Stomach (tissue), 4 donors: ENCODE measurements around the gene RAB1B.

ENCODE experiments used
- EP300 ChIP-seq: sonication (generic); formaldehyde crosslinking; IDR thresholded peaks from one replicate; pipeline ENCODE4 v1.6.1; 2017; ENCODE audit warnings: antibody characterized with exemption
- POLR2A ChIP-seq, 4 donors: fragments of 450-650 bp; IDR thresholded peaks; one replicate each; pipeline ENCODE4 v1.6.1; 2016; ENCODE audit warnings: antibody characterized with exemption in 4 of 4, control low read depth in 2 of 4, mild to moderate bottlenecking in 1 of 4, moderate library complexity in 1 of 4
- POLR2AphosphoS5 ChIP-seq, 3 donors: sonication (generic); formaldehyde crosslinking; IDR thresholded peaks; one replicate each; pipeline ENCODE4 v1.6.1; 2016; ENCODE audit warnings: antibody characterized with exemption in 3 of 3
- TF ChIP-seq, protein P1 (sequence below), 7 experiments: fragments of 450-650 bp in 4 of 7; fragments of 200-600 bp in 3 of 7; sonication (generic) in 3 of 7; IDR thresholded peaks; one replicate each; pipeline ENCODE4 v1.5.1; 2016 to 2019; ENCODE audit warnings: antibody characterized with exemption in 7 of 7, control low read depth in 2 of 7, mild to moderate bottlenecking in 1 of 7

DNA sequence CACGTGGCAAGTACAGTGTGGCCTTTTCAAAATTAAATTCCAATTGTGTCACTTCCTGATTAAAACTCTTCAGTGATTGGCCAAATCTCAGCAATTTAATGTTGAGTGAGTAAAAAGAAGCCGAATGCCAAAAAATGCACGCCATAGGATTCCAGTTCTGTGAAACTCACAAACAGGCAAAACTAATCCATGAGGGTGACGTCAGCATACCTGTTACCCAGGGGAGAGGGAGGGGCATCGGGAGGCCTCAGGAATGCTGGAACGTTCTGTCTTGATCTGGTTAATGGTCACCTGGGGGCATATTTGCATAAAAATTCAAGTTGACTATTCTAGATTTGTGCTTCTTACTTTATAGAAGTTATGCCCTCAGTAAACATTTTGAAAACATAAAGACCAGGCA lies 39.9 kb upstream of the RAB1B start:
- TF ChIP-seq, protein P1, sequence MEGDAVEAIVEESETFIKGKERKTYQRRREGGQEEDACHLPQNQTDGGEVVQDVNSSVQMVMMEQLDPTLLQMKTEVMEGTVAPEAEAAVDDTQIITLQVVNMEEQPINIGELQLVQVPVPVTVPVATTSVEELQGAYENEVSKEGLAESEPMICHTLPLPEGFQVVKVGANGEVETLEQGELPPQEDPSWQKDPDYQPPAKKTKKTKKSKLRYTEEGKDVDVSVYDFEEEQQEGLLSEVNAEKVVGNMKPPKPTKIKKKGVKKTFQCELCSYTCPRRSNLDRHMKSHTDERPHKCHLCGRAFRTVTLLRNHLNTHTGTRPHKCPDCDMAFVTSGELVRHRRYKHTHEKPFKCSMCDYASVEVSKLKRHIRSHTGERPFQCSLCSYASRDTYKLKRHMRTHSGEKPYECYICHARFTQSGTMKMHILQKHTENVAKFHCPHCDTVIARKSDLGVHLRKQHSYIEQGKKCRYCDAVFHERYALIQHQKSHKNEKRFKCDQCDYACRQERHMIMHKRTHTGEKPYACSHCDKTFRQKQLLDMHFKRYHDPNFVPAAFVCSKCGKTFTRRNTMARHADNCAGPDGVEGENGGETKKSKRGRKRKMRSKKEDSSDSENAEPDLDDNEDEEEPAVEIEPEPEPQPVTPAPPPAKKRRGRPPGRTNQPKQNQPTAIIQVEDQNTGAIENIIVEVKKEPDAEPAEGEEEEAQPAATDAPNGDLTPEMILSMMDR (IDR thresholded peaks at IDR 0.05) = no peak
- TF ChIP-seq POLR2AphosphoS5 (IDR thresholded peaks at IDR 0.05) (no peak), POLR2A (IDR thresholded peaks at IDR 0.05) (no peak), EP300 (no peak)
